Epithelial cell of proximal tubule (primary cell): Measurements from ENCODE around the gene MUC4. TPM values are rescaled to one million over a fixed set of nuclear protein-coding genes. Genes with fewer than 3 reads are reported as not detected.
"Not testable (repeated sequence)": the region's sequence is repeated elsewhere in the genome, so short reads cannot be mapped to it uniquely, and the experiment has no call there.

Experiments used
- DNase-seq: peaks from one replicate; pipeline ENCODE4 v3.0.0-alpha.2; 2011; ENCODE audit warnings: low read depth
- H3K4me3 ChIP-seq: 2 replicates; pipeline ENCODE4 v1.5.1; 2011; ENCODE audit warnings: low read depth, mild to moderate bottlenecking, low read length
- total RNA-seq: library from RNA; depleted of rRNA; stranded (reverse); fragments of >200 nt; gene quantifications from 2 replicates; pipeline ENCODE4 v1.2.3, GENCODE V29; 2015
- TF ChIP-seq, protein P1 (sequence below): conservative IDR thresholded peaks from 2 replicates; pipeline ENCODE4 v1.5.1; 2012; ENCODE audit warnings: low read depth, mild to moderate bottlenecking, low read length

Gene MUC4
- total RNA-seq, 1 donor from 2014 or later, result 0.52 TPM

DNA sequence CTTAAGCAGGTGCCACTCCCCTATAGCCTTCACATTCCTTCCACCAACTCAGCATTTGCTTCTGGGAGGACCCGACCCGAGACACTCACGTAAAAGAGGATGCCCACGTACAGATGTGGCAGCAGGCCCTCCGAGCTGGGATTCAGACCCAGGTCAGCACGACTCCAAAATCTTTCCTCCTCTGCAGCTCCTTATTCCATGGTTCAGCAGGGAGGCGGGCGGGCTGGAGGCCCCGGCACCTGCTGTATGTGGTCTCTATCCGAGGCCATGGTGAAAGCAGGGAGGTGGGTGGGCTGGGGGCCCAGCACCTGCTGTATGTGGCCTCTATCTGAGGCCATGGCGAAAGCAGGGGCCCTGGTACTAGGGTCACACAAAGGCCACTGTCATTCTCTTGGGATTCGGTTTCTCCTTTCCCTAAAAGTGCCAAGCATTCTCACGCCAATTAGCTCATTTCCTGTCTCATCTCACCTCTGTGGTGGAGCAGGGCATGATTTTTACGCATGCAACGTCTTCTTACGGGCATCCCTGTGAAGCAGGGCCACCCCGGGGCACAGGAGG, 5.9 kb upstream of the MUC4 start:
- no peak overlapping the region for H3K4me3 ChIP-seq
- DNase-seq, result no peak
- TF ChIP-seq, protein P1, sequence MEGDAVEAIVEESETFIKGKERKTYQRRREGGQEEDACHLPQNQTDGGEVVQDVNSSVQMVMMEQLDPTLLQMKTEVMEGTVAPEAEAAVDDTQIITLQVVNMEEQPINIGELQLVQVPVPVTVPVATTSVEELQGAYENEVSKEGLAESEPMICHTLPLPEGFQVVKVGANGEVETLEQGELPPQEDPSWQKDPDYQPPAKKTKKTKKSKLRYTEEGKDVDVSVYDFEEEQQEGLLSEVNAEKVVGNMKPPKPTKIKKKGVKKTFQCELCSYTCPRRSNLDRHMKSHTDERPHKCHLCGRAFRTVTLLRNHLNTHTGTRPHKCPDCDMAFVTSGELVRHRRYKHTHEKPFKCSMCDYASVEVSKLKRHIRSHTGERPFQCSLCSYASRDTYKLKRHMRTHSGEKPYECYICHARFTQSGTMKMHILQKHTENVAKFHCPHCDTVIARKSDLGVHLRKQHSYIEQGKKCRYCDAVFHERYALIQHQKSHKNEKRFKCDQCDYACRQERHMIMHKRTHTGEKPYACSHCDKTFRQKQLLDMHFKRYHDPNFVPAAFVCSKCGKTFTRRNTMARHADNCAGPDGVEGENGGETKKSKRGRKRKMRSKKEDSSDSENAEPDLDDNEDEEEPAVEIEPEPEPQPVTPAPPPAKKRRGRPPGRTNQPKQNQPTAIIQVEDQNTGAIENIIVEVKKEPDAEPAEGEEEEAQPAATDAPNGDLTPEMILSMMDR, result no peak

DNA sequence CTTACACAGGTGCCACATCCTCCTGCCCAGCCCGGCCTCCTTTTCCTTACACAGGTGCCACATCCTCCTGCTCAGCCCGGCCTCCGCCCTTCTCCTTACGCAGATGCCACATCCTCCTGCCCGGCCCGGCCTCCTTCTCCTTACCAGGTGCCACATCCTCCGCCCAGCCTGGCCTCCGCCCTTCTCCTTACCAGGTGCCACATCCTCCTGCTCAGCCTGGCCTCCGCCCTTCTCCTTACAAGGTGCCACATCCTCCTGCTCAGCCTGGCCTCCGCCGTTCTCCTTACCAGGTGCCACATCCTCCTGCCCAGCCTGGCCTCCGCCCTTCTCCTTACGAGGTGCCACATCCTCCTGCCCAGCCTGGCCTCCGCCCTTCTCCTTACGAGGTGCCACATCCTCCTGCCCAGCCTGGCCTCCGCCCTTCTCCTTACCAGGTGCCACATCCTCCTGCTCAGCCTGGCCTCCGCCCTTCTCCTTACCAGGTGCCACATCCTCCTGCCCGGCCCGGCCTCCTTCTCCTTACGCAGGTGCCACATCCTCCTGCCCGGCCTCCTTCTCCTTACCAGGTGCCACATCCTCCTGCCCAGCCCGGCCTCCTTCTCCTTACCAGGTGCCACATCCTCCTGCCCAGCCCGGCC, 4.7 kb upstream of the MUC4 start:
- not testable (repeated sequence) for H3K4me3 ChIP-seq, DNase-seq

DNA sequence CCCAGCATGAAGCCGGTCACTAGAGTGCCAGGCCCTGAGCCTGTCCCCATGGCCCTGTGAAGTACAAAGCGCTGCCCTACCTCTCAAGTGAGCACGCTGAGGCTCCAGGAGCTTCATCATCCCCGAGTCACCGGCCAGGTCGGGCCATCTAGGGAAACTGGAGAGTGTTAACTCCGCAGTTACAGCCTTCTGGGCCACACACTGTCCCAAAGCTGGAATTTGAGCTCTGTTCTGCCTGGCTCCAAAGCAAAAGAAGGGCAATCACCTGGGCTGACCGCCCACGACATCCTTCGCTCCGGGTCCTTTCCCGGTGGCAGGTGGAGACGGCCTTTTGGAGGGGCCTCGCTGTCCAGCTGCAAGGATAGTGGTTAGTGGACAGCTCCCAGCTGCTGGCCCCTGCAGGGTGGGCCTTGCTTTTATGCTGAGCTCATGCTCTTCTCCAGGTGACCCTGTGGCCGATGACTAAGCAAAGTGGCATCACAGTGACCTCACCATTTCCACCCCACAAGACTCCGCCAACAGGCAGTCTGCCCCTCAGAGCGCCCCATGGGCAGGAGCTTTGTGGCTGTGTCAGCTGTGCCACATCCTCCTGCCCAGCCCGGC, 3.5 kb upstream of the MUC4 start:
- H3K4me3 ChIP-seq, result no peak overlapping the region
- TF ChIP-seq, protein P1, result no peak
- DNase-seq, result no peak

DNA sequence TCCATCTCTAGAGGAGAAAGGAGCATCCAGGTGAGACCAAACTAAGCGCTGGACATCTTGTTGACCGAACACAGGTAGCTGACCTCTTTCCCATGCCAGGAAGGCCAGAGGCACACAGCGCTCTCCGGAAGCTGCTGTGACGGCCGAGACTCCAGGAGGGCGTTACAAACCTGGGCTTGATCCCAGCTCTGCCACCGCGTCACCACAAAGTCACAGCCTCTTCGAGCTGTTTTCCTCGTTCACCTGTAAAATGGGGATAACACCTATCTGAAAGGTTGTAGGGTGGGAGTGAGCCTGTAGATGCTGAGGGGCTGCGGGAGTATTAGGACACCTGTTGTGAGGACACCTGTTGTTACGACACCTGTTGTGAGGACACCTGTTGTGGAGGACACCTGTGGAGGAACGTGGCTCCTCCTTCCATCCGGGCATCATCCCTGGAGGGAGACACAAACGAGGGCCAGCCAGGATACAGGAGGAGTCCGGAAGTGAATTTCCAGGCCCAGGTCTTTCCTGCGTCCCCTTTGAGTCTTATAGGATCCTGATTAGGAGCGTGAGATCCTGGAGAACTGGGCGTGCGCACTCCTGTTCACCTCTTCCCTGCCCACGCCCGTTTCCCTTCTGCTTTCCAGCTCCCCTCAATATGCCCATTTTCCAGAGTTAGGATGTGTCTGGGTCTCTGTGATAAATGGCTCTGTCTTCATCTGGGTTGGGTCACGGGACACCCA, 2.3 kb upstream of the MUC4 start:
- no peak overlapping the region for H3K4me3 ChIP-seq
- DNase-seq, result no peak
- TF ChIP-seq, protein P1, result no peak

DNA sequence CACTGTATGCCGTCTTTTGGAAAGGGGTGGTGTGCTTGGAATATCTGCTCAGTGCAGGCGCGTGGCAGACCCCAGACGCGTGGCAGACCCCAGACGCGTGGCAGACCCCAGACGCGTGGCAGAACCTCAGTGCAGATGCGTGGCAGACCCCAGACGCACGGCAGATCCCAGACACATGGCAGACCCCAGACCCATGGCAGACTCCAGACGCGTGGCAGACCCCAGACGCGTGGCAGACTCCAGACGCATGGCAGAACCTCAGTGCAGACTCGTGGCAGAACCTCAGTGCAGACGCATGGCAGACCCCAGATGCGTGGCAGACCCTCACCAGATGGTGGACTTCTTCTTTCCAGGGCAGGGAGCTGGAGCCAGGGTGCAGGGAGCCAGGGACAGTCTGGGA, 637 bp upstream of the MUC4 start:
- DNase-seq, result no peak
- H3K4me3 ChIP-seq, result no peak overlapping the region
- TF ChIP-seq, protein P1, result no peak

DNA sequence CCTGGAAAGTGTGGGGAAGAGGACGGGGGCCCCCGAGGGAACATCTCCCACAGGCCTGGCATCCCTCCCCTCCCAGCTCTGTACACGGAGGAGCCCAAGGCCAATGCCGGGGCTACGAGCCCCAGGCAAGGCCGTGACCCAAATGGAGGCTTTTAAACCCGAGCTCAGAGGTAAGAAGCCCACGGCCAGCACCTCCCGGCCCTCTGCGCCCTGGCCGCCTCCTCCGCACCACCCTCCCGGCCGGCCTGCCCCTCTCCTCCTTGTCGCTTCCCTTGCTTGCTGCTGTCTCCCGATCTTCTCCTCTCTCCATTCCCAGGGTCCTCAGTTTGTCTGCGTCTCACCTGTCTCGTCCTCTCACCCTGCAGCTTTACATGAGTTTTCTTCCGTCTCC, 1.3 kb downstream of the MUC4 start:
- no peak for DNase-seq
- no peak overlapping the region for H3K4me3 ChIP-seq
- TF ChIP-seq, protein P1, result no peak

DNA sequence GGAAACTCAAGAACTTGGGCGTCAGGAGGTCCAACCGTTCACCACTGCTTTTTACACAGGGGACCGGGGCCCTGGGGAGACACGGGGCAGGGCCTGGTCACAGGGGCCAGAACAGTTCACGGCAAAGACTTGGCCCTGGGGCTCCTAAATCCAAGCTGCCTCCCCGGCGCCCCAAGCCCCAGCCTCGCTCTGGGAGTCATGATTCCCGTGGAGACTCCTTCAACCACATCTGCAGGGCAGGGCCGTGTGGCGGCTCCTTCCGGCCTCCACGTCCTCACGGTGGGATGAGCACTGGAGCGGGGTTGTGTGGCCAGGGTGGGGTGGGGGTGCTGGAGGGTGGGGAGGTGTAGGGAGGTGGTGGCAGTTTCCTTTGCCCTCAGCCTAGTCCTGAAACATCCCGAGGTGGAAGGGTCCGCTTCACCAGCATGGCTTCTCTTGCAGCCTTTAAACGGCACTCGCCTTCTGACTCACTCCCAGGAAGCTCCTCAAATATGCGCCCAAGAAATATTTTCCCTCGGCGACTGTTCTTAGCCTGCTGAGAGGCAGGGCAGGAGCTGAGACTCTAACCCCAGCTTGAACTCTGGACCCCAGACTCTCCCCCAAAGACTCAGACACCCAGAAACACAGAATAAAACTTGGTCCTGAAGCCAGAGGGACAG, 1.8 kb downstream of the MUC4 start:
- H3K4me3 ChIP-seq, result no peak overlapping the region
- TF ChIP-seq, protein P1, result no peak
- DNase-seq, result no peak
